Stimulated activated CD8-positive, alpha-beta memory T cell treated with anti-CD3 and anti-CD28 coated beads, Interleukin-15, amount 100 ng/mL, for 4 hours (primary cell): ENCODE data around the gene DERA.

ENCODE experiments used
- DNase-seq, 2 donors: peaks; one replicate each; pipeline ENCODE4 v3.0.0-alpha.2; 2020; ENCODE audit warnings: low read depth in 2 of 2

Gene DERA

DNA sequence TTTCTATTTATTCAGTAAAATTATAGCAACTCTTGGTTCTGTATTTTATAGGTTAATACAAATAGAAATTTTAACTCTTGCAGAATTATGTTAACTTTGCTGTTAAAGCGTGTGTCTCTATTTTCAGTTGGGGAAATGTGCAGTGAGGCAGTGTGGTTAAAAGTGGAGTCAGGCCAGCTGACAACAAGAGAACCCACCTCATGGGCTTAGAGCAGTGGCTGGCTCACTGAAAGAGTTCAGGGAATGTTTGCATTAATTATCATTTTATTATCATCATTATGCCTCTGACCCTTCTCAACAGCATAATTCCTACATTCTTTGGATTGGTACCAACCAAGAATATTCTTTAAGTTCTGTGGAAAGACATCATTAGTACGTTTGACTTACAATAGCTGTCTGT lies 163.8 kb downstream of the DERA start:
- DNase-seq = no peak

GRCh38 chr12:16075887-16076286 lies 164.8 kb downstream of the DERA start:
- DNase-seq = no peak

DNA sequence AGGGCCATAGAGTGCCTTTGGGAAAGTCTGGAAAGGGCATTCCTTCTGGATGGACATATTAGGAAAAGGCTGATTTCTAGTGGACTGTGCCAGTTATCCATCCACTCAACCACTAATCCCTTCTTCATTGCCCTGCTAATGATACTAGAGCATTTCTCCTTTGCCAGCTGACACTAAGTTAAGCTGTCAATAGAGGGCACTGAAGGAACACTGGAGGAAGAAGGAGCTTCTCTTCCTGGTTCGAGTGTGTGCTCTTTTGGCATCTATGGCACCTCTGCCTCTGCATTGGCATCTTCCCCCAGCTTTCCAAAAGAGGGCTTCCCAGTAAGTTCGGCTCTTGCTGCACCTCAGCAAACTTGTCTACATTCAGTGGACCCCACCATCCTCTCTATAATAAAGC lies 165.4 kb downstream of the DERA start:
- no peak for DNase-seq

- no peak for DNase-seq
Observed at GRCh38 chr12:16076970-16077522, 165.9 kb downstream of the DERA start.

DNA sequence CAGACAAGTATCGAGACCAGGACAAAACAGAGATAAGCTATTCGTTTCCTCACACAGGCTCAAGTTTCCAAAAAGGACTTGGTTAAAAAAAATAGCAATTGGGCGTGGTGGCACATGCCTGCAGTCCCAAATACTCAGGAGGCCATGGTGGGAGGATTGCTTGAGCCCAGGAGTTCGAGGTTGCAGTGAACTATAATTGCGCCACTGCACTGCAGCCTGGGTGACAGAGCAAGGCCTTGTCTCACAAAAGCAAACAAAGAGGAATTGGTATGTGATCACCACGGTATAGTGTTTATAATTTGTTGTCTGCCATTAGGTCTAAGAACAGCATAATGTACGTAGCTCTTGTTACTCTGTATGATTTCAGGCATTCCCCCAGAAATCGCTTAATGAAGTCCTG lies 175.3 kb downstream of the DERA start:
- no peak for DNase-seq

DNA sequence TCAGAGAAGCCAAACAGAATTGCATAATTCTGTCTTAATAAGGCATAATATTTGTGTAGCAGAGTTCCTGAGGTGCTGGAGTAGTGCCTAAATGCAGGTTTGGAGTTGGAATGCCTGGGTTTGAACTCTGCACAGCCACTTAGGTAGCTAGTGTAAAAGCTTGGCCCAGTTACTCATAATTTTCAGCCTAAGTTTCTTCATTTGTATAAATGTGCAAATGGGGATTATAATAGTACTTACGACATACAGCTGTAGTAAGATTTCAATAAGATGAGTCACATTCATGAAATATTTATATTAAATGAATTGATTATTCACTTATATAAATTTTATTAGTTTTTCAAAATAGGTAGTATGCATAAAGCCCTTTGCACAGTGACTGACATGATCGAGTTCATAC lies 175.8 kb downstream of the DERA start:
- no peak for DNase-seq
